HPDE6-E6E7 (cell line): ENCODE measurements around the gene IRF2BPL.
A peak's percentile ranks its signal among the peaks of the same experiment; 100 is the strongest.

Experiments
- DNase-seq: peaks from one replicate; pipeline ENCODE4 v3.0.0; 2011; ENCODE audit warnings: missing footprints; ENCODE audit errors: extremely low spot score

IRF2BPL gene

DNA sequence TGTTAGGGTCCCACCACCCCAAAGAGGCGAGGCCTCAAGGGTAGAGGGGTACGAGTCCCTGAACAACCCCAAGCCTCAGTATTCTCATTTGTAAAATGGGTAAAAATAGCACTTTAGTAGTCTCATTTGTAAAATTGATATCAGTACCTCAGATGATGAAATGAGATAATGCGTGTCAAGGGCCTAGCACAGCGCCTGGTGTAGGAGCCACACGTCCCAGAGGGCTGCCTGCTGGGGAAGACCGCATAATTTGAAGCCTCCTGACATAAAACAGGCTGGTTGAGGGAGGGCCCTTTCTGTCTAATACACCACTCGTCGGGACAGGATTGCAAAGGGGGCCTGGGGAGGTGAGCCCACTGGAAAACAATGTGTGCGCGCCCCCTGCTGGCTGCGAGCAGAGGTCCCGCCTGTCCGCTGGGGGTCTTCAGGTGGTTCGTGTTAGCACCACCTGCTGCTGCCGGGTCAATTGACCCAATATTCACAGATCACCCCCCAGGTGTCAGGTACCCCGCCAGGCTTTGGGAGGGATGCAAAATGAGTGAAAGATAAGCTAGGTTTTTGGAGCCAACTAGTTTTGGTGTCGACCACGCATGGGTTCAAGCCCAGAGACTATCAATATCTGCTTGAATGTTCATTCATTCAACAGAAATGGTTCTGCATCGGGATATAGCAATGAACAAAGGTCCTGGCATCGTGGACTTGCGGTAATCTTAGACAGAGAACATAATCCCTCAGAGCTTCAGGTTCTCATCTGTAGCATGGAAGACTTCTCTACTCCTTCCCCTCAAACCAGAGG, 24.7 kb upstream of the IRF2BPL start:
- DNase-seq, result no peak

DNA sequence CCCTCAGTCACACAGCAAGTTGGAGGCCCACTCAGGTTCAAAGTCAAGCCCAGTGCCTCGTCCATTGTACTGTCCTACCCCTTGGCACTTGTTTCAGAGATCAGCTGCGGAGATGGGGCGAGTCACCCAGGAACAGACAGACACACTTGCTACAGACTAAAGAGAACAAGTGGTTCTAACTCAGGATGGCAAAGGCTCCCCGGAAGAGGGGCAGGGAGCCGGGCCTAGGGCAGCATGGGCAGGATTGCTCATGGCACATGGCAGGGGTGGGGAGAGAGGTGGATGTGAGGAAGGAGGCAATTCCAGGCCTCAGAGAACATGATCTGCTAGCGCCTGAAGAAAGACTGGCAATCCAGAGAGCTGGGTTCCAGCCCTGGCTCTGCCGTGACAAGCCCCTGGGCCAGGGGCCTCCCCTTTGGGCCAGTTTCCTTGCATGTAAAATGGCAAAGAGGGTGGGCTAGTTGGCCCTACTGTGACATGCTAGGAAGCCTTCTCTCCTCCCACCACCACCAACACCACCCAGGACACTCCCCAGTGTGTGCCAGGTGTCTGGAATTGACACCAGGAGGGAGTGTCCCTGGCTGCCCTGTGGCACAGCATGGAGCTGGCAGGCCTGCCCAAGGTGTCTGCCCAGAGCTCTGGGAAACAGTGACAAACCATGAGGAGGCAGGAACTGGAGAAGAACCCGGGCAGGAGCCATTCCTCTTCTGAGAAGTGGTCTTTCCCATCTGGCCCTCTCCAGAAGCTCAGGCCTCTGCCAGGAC, 24.0 kb upstream of the IRF2BPL start:
- DNase-seq, result no peak

DNA sequence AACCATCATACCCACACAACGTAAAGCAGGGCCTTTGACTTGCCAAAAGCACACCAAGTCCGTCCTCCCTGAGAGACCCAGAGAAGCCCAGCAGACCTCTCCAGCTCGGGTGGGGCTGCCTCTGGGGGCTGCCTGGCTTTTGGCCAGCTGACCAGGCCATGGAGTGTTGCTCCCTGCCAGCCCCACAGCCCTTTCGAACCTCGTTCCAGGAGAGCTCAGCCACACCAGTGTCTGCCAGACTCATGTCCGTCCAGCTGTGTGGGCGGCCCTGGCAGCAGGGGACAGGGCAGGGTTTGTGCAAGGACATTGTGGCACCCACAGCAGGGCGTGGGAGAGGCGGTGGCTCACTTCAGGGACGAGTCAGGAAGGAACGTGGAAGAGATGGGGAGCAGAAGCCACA, 22.6 kb upstream of the IRF2BPL start:
- DNase-seq, result no peak

DNA sequence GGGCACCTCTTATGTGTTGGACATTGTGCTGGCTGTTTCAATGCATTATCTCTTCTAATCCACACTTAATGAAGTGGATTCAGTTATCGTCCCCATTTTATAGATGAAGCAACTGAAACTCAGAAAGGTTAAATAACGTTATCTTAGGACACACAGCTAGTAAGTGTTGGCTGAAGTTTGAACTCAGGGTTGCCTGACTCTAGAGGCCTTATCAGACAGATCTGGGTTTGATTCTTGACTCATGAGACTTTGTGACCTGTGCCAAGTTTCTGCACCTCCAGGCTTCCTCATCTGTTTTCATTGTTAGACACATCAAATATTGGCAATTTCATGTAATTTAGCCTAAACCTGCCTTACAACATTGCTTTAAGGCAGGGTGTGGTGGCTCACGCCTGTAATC, 18.2 kb upstream of the IRF2BPL start:
- DNase-seq, result no peak

DNA sequence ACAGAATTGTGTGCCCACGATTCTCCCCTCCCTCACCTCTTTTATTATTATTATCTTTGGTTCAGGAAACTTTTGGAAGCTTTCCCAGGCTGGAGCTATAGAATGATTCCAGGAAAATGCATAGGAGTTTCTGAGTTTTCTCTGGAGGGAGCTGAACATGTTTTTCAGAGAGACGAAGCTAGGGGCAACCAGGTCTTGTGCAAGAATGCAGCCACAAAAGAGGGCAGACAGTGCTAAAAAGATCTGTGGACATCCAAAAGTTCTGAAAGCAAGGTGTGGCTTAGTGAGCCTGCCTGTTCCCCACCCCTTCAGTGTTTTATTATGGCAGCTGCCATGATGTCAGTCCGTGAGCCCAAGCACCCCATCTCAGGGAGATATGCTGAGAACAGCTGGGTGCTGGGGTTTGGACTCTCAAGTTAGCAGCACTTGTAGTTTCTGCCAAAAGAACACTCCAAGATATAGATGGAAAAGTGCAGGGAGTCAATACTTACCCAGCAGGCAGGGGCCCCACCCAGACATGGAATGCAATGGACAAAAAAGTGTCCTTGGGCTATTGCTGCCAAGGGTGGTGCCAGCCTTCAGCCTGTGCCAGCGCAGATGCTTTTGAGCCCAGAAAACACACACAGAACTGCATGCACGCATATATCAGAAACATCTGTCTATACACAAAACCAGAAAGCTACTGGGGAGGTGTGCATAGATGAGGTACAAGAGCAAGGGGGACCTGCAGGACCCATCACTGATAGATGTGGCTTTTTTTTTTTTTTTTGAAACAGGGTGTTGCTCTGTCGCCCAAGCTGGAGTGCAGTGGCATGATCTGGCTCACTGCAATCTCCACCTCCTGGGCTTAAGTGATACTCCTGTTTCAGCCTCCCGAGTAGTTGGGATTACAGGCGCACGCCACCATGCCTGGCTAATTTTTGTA, 17.0 kb upstream of the IRF2BPL start:
- DNase-seq, result no peak

DNA sequence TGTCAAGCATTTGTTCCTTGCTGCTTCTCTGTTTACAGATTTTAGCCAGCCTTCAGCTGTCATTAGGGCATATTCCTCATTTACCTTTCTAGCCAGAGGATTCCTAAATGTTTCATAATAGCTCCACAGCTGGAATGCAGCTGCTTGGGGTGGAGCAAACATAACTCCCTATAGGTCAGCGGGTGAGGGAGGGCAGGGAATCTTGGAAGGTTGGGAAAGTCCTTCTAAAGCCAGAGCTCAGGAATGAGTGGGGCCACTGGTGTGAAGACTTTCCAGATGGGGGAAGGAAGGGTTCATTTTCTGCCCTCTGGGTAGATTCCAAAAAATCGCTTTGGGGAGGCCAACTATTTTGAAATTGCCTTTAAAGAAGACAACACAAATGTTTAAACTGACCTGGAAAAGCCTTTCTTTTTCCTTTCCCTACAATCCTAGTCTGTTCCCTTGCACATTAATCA, 16.3 kb upstream of the IRF2BPL start:
- no peak for DNase-seq

DNA sequence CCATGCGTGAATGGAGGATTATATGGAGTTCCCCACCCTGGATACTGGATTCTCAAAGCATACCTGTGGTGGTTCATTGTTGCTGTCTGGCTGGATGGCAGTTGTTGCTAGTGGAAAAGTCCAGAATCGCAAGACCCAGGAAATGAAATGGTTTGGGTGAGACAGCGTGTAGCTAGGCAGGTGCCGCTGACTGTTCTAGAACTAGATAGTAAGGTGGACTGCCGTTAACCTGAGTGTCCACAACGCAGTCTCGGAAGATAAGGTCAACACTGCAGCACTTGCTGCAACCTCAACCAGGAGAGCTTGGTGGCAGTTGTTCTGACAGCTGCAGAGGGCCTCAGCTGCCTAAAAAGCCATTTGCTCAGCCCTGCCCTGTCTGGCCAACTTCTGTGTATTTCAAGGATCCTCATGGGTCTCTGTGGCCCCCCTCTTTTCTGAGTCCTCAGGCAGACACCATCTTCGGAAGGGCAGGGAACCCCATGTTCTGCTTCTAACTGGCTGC, 15.5 kb upstream of the IRF2BPL start:
- DNase-seq, result no peak

DNA sequence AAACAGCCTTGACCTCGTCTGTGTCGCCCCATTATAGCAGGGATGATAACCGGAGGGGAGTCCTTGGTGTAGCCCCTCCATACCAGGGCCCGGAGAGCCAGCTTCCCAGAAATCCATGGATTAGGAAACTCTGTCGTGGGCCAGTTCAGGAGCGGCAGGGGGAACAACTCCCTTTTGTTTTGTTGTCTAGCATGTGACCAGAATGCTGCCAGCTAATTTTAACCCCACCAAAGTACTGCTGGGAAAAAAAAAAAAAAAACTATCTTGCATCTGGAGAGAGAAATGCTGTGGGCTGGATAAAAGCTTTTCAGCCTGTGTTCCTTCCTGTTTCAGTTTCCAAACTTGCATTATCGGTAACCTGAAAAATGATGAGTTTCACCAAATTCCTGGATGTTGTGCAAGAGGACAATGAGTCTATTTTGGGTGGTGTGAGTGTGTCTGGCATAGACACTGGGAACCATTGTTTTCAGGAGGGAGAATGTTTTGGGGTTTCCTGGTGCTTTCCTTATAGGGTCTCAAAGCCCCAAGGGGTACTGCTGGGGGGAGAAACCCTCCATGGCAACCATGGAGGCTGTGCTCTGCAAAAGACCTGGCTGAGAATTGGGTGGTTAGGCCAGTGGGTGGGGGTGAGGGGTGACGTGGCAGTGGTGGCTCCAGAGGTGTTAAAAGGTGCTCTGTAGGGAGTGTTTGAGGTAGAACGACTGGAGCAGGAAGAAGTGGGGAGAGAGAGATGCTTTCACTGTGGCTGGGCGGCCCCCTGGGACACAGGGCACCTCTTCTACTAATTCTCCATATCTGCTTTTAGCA, 14.9 kb upstream of the IRF2BPL start:
- DNase-seq, result no peak

DNA sequence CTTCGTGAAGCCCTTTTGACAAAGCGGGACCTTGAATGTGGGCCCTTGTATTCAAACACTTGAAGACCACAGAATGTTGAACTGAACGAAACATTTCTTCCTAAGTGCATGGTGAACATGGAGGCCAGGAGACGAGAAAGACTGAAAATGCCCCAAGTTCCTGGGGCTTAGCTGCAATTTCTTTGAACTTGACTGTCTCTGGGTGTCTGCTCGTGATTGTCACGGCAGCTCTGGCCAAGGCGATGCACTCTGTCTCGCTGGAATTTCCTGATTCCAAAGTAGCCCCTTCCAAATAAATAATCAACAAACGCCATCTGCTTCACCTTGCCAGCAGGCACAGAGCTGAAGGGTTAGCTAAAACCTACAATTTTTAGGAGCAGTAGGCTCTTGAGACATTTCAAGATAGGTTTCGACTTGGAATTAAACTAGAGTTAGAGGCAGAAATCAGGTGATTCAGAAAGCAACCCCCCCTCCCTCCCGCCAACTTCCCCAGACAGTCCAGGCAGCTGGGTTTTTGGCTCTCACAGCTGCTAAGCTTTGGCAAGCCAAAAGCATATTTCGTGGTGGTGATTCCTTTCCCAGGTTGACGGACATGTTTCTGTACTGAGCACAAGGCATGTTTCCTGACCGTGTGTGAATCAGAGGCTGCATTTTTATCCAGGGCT, 13.5 kb upstream of the IRF2BPL start:
- no peak for DNase-seq

DNA sequence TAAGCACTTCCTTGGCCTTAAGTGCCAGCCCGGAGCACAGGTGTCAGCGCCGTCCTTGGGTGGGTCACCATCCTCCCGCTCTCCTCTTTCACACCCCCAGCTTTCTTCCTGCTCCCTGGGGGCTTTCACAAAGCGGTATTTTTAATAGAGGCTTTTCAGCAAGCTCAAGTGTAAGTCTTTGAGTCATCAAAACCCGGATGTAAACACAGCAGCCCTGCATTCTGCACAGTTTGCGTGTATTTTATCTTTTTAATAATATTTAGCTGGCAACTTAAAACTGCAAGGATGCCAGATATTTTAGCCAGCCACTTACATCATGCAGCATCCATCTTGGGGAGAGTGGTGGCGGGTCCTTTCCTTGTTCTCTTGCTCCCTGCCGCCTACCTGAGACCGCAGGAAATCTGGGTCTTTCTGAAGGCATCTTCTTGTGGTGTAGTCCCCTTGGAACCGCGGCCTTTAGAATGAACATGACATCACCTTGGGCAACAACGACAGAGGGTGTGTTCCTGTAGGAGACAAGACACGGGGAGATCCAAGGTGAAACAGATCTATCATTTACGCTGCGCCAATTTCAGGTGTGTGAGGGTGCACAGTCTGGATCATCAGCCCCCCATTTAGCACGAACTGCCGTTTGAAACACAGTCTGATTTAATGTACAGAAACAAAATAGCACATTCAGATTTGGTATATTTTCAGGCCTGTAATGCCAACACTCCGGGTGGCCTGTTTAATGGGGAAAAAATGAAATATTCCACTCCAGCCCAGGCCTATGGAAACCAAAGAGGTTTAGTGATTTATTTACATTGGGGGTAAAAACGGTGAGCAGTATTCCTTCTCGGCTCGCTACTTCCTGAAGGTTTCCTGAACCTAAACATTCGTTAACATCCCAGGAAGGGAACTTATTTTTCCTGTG, 12.5 kb upstream of the IRF2BPL start:
- DNase-seq, result no peak

DNA sequence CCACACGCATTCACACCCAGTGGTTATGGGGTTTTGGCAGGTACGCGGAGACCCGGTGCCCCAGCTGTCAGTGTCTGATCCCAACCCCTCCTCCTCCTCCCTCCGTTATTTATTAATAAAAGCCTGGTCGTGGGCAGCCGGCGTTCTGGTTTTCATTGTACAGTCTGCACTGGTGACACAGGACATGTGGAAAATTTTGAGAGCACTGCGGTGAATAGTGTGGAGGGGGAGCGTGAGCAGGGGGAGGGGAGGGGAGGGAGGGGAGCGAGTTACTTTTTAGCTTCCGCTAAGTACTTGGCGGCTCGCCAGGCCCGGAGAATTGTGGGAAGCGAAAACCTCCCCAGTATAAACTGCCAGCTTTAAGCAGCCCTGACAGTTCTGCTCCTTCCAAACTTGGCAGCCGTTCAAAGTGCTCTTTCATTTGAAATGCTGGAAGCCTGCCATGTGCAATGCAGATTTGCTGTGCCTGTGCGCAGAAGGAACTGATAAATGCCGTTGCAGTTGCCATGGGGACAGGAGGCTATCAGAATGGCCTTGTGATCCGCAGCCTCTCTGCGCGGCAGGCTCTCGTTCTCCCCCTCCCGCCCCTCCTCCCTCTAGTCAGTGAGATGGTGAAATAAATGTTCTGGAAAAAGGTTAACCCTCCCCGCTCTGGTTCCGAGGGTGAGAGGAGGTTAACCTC, 11.7 kb upstream of the IRF2BPL start:
- peak; percentile 84 for DNase-seq

DNA sequence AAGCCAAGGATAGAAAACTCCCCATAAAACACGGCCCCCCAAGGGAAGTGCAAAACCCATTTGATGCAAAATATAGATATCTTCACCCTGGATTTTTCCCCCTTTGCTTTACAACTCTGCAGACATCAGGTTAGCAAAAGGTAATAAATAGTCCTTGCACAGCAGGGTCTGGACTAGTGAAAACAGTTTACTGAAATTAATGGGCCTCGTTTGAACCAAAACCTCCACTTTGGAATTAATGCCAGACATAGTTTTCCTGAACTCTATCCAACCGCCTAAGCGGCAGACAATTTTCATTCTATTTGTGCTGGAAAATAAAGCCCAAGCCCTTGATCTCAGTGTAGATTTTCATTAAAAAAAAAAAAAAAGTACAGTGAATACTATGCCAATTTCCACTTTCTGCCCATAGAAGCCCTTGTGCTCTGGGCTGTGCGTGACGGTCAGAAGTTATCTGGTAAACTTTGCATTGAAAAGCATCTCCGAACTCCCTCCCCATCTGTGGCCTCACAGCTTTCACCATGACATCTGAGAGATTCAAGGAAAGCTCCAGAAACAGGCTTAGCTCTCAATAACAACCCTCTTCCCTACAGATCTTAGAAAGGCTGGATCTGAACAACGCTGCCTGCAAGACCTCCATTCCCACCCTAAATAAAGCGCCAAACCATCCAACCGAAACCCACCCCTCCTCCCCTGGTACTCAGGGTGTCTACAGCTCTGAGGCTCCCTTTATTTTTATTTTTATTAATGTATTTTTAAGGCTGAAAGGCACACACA, 11.0 kb upstream of the IRF2BPL start:
- DNase-seq, result no peak

DNA sequence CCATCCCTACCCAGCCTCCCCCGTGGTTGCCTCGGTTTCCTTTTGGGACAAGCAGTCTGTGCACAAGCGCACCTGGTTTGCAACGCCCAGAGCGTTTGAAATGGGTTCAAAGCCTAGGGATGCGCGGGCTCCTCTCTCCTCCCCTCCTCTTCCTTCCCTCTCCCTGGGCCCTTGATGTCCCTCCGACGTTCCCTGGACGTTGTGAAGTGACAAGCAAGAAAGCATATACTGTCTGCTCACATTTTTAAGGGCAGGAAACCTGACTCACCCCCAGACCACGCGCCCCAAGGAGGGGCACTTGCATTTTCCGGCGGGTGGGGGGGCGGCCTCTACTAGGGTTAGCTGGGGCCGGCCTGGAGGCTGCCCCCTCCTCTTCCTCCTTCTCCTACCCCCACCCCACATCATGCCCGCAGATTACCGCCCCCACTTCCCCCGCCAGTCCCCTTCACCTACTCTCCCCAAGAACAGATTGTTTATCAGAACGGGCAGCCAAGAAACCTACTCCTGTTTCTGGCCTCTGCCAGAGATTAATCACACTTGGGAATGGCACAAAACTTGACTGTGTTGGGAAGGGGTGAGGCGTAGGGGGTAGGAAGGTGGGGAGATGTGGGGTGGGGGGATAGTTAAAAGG, 9.5 kb upstream of the IRF2BPL start:
- no peak for DNase-seq

DNA sequence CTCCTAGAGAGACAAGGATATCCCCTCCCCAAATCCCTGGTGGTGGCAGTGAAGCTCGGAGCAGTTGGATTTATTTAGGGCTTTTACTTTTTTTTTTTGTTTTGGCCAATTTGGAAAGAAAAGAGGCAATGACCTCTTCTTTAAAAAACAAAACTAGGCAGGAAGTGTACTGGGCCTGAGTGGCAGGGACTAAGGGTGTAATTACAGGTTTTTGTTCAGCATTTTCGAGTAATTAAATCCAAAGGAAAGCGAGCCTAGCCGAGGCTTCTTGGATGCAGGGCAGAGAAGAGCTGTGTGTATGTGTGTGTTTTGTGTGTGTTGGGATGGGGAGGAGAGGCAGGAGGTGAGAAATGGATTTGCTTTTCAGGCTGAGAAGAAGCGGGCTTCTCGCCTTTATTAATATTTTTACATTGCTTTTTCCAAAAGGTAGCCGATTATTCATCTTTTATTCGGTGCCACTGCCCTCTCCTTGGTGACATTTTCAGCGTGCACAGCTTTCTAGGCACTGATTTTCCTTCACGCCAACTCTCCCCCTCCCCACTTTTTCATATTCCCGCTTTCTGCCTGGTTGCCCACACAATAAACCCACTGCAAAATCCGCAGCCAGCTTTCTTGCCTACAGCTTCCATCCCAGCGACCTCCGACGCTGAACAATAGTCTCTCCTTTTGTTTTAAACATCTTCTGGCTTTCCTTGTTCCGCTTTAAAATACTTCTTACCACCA, 8.9 kb upstream of the IRF2BPL start:
- DNase-seq, result no peak

DNA sequence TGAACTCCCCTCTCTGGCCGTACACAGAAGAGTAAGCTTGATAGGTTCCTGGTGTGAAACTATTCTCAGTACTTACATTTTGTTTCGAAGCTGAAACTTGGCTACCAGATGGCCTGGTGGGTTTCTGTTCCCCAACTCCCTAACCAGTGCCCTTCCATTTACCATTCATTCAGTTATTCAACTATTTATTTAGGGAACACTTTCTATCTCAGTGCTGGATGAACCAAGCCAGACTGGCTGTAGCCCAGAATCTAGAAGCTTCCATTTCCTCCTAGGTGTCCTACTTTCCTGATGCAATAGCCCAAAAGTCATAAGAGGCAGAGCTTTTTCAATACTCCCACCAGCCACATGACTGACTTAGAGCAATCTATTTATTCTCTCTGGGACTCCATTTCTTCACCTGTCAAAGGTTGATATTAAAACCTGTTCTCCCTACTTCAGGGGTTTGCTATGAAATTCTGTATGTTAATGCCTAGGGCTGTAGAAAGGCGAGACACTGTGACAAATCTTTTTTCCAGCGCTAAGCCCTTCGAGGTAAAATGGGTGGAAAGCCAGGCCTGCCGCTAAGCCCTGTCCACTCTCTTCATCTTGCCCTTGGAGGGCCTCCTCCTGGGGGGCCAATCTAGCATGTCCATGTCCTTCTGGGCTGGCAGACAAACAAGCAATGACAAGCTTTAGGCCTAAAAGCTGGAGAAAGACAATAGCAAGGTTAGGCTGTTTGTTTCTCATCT, 8.1 kb upstream of the IRF2BPL start:
- no peak for DNase-seq

DNA sequence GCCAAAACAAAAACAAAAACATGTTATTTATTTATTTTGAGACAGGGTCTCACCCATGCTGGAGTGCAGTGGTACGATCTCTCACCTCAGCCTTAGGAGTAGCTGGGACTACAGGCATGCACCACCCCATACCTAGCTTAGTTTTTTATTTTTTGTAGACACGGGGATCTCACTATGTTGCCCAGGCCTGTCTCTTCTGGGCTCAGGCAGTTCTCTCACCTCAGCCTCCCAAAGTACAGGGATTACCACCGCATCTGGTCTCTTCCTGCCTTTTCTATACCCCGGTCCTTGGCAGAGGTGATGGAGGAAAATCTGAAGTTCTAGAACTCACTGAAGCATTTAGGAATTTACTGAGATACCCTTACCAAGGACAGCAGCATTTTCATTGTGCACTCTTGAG, 6.8 kb upstream of the IRF2BPL start:
- no peak for DNase-seq
